ENCODE results near the gene MFAP4.

MFAP4 gene

GRCh38 chr17:19348081-19348650, 38.8 kb downstream of the MFAP4 start:
- DNase-seq (ENCODE audit: low read depth, low spot score): no peak

DNA sequence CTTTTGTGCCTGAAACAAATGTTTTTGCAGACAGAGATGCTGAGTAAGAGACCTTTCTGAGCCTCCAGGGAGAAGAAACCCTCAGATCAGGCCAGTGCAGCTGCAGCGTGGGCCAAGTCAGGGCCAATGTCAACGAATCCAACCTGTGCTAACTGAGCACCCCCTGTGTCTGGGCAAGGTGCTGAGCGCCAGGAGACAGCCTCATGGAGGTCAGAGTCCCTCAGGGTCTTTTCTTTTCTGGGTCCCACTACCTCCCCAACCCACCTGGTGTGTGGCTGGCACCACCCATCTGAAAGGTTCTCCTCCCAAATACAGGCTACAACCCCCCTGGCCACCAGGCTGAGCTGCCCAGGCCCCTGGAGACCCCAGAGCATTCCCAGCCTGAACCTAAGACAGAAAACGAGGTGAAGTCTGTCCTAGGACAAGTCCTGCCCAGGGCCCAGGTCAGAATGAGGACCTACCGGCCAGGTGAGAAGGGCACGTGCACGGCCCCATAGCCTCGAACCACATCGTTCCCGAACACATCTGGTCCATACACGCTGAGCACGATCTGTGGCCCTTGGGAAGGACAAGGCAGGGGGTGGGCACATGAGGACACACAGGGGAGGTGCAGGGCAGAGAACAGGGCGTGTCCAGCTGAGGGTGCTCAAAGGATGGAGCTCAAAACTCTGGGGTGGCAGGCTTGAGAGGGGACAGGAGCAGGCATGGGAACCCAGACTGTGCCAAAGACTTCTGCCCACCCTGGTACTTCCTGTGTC, 39.5 kb downstream of the MFAP4 start:
- DNase-seq (ENCODE audit: low read depth, low spot score): no peak

DNA sequence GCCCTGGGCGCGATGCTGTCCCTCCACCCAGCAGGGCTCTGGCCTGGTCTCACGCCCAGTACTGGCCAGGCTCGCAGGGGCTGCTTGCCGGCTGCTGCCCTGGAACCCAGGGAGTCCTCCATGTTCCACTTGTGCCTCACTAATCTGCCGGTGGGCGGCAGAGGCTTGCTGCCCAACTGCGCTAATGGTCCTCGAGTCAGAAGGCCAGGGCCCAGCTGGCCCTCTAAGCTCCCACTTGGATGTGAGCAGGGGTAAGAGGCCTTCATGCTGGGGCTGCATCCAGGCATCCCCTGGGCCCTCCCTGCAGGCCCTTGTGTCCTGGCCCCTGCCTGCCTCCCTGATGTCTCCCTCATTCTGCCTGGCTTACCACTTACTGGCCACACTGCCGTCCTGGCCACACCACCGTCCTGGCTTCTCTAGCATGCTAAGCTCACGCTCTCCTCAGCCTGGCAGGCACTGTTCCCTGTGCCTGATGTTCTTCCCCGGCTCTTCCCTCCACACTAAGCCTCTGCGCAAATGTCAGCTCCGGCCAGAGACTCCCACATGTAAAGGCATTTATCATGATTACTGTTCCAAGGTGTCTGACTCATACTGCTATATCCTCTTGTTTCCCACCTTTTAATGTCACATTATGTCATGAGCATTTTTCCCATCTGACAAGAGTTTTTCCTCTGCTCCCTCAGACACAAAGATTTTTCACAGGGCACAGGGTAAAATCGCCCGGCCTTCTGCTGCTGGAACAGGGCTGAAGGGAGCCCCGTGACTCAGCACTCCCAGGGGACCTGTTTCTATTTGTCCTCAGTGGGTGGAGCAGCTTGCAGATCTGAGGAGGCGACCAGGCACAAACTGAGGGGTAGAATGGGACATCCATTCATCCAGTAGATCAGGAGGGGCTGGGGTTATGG, 40.4 kb downstream of the MFAP4 start:
- no peak for DNase-seq (ENCODE audit: low read depth, low spot score)

DNA sequence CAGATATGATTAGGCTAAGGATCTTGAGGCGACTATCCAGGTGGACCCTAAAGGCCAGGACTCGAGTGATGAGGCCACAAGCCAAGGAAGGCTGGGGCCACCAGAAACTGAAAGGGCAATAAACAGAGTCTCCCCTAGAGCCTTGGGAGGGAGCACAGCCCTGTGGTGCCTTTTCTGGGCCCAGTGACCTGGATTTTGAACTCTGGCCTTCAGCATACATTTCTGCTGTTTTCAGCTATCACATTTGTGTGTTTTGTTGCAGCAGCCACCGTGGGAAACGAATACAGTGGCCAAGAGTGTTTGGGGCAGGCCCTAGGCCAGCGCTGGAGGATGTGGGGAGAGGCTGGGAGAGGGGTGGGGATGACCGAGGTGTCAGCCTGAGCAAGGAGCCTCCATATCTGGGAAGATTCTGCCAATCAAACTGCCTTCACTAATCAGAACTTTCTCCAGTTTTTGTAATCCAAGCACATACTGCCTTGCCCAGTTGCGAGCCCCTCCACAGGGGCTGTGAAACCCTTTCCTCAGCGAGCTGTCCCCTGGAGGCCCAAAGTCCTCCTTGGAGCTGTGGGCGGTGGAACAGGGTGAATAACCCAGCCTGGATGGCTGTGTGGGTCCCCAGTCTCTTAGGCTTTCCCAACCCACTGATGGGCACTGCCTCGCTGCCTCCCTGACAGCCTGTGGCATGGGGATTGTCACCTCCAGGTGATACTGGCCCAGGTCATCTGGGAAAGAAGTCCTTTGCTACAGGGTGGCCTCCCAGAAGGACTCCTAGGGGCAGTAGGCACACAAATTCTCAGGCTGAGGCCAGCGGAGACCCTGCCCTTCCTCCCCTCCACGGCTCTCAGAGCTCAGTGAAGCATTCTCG, 41.3 kb downstream of the MFAP4 start:
- no peak for DNase-seq (ENCODE audit: low read depth, low spot score)

DNA sequence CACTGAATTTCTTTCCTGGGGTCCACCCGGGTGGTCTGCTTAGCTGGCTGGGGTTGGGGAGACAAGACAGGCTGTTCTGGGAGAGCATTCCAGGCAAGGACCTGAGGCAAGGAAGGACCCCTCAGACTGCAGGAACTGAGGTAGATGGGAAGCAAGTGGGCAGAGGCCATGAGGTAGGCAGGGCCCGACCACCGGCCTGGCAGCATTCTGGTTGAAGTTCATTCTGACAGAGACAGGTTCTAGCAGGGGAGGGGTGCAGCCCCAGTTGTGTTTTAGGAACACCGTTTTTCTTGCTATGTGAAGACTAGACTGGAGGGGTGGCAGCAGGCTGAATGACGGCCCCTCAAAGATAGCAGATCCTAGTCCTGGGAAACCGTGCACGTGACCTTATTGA, 41.9 kb downstream of the MFAP4 start:
- DNase-seq (ENCODE audit: low read depth, low spot score): no peak

DNA sequence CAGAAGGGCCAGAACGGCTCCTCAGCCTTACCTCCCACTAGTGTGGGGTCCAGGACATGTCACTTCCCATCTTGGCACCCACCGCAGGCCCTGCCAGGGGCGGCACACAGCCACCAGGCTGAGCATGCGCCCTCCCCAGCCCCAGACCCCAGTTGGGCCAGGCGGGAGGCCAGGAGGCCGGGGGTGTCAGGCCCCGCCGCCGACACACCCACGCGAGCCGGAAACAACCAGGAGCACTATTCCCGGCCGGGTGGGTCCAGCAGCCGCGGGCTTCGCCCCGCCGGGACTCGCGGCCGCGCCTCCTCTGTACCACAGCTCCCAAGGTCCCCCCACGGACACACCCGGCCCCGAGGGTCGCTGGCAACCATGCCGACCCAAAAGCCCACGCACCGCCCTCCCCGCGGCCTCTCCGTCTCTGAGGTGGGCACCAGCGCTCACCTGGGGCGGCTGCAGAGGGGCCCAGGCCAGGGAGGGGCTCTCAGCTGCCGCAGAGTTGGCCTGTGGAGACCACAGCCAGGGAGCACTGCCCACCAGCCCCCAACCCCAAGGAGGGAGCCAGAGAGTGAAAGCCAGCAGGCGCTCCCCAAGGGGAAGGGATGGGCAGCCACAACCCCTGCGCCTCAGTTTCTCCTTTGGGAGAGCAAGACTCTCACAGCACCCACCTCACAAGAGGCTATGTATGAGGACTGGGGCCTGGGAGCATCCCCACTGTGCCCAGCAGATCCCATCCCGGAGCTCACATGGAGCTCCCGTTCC, 42.5 kb downstream of the MFAP4 start:
- DNase-seq (ENCODE audit: low read depth, low spot score): no peak

DNA sequence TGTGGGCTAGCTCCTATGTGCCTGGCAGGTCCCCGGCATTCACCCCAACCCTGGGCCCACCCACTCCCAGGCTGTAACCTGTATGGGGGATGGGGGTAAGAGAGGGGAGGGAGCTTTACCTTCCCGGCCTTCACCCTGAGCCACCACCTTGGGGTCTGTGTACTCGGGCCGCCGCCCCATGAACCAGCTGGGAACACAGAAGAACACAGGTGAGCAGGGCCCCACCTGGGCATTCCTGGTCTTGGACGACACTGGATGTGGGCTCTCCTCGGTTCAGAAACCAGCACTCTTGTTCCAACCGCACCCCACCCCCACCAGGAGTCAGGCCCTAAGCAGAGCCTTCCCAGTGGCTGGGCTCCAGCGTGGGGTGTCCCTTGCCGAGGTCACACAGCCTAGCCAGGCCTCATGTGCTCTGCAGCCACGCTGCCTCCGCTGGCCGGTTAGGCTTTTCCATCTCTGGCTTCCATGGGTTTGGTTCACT, 43.3 kb downstream of the MFAP4 start:
- no peak for DNase-seq (ENCODE audit: low read depth, low spot score)

DNA sequence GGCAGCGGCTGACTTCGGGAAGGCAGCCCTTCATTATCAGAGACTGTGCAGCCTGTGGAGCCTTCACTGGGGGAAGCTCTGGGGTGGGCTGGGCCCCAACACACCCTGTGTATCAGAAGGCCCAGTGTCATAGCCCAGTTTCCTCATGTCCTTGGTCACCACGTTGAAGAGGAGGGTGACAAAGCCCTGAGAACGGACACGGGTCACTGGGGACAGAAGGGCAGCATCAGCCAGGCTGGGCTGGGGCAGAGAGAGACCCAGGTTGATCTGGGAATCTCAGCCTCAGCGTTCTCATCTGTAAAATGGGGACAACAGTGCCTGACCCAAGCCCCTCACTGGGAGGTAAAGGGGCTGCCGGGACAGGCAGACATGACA, 43.7 kb downstream of the MFAP4 start:
- DNase-seq (ENCODE audit: low read depth, low spot score): no peak

DNA sequence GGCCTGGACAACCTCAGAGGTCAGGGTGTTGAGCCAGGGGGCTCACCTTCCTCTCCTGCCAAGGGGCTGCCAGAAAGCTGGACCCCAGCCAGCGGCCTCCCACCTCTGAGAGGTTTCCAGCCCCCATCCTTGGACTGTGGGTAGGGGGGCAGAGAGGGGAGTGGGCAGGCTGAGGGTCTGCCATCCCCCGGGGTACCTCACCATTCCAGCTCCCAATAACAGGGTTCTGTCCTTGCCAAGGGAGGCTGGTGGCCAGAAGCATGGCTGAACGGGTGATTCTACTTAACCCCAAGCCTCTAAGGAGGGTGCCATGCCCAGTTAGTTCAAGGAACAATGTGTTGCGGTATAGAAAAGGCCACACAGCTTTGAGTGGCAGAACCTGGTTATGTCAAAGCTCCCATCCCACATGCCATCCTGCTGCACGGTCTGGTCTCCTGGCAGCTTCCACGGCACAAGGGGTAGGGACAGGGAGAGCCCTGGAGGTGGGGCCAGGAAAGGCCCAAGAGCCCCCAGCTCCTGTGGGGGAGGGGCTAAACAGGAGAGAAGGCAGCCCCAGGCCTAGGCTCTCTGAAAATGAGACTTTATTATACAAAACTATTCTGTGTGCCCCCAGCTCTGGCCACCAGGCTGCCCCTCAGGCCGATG, 44.3 kb downstream of the MFAP4 start:
- no peak for DNase-seq (ENCODE audit: low read depth, low spot score)

GRCh38 chr17:19341641-19342610, 45.1 kb downstream of the MFAP4 start:
- no peak for DNase-seq (ENCODE audit: low read depth, low spot score)

- no peak for DNase-seq (ENCODE audit: low read depth, low spot score)
These were observed 45.8 kb downstream of the MFAP4 start for GRCh38 chr17:19341211-19341631.

DNA sequence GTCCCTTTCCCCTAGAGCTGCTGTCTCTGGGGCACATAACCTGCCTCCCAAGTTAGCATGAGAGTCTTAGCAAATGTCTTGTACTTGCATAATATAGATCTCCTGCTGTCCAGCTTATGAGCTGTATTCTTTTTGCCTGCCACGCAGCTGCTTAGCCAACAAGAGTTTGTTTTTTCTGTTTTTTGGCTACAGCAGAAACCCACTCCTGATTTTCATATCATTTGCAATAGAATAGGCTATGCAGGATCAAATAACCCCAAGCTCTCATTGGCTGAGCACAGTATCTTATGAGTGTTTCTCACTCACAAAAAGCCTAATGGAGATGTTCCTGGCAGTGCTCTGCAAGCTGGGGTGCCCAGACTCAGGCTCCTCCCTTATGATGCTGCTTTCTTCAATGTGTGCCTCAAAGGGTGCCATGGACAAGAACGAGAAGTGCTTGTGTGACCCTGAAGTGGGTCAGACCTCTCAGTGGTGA, 47.6 kb downstream of the MFAP4 start:
- DNase-seq (ENCODE audit: low read depth, low spot score): no peak

GRCh38 chr17:19338031-19338990, 48.7 kb downstream of the MFAP4 start:
- no peak for DNase-seq (ENCODE audit: low read depth, low spot score)

DNA sequence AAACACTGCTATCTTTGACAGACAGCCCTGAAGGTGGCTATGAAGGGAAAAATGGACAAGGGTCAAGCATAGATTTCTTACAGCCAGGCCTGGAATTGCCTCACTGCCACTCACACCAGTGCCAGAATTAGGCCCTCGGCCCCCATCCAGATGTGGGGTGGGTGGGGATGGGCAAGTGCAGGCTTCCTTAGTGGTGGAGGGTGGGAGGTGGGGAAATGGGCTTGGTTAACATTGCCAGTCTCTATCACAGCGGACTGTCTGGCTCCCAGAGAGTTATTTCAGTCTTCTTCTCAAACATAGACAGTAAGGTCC, 49.3 kb downstream of the MFAP4 start:
- no peak for DNase-seq (ENCODE audit: low read depth, low spot score)

- DNase-seq (ENCODE audit: low read depth, low spot score): no peak
These were observed 49.9 kb downstream of the MFAP4 start for GRCh38 chr17:19336938-19337711.

DNA sequence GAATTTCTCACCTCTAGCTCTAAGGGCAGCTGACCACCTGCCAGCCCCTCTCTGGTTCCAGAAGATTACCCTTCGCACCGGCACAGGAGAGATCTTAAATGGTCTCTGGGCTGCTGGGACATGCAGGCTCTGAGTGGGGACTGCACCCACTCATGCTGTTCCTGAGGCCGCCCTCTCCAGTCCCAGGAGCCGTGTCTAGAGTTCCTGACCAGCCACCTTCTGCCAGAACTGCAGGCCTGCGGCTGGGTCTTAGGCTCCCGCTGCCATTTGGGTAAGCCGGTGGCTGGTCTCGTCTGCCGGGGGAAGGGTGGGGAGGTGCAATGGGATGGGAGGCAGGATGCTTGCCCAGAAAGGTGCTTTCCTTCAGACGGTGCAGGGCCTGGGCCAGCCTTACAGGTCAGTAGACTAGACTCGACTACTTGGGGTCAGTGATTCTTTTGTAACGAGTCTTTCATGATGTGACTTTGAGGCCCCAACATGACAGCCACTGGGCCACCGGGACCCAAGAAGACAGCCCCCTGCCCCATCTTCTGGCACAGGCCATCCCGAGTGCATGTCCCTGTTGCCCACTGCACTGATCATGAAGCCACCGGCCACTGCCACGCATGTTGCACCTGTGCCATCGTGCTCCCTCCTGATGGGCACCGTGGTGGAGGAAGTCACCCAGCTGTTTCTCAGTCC, 50.9 kb downstream of the MFAP4 start:
- no peak for DNase-seq (ENCODE audit: low read depth, low spot score)

DNA sequence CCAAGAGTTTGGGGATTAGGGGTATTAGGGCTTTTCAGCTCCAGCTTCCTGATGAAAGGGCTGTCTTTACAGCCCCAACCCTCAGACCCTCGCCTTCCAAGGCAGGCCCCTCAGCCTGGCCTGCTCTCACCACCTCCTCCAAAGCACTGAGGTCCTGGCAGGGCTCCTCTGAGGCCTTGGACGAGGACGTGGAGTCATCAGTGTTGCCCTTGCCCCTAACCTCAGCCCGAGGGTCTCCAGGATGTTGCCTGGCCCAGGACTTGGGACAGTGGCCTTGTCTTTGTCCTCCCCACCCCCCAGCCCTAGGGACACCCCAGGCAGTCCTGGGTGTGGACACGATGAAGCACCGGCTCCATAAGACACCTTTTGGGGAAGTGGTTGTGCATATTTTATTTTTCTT, 52.7 kb downstream of the MFAP4 start:
- no peak for DNase-seq (ENCODE audit: low read depth, low spot score)

All from smooth muscle cell of the brain vasculature (primary cell).